ENCODE results near the gene TPPP2. TPM values are rescaled to one million over a fixed set of nuclear protein-coding genes. Genes with fewer than 3 reads are reported as not detected.

Gene TPPP2
- total RNA-seq: not detected in 2 replicates

DNA sequence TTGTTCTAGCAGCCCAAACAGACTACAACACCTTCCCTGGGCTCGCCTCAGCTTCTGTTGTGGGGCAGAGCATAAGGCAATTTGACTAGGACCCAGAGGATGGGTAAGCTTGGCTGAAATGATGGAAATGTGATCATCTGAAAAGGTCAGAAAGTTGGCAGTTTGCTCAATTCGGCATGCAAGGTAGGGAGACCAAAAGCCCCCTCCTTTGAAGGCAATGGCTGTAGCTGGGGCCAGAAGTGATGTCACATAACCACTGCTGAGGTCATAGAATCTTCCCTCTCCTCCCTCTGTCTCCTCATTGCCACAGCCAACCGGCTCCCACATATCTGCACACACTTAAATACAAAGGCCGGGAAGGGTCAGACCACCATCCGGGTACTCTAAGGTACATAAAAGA, at the start of gene TPPP2:
TPPP2 (plus strand) TSS at position 301 of the 400 bp plus-strand sequence. CDS start 365 bp downstream, outside the sequence.

DNA sequence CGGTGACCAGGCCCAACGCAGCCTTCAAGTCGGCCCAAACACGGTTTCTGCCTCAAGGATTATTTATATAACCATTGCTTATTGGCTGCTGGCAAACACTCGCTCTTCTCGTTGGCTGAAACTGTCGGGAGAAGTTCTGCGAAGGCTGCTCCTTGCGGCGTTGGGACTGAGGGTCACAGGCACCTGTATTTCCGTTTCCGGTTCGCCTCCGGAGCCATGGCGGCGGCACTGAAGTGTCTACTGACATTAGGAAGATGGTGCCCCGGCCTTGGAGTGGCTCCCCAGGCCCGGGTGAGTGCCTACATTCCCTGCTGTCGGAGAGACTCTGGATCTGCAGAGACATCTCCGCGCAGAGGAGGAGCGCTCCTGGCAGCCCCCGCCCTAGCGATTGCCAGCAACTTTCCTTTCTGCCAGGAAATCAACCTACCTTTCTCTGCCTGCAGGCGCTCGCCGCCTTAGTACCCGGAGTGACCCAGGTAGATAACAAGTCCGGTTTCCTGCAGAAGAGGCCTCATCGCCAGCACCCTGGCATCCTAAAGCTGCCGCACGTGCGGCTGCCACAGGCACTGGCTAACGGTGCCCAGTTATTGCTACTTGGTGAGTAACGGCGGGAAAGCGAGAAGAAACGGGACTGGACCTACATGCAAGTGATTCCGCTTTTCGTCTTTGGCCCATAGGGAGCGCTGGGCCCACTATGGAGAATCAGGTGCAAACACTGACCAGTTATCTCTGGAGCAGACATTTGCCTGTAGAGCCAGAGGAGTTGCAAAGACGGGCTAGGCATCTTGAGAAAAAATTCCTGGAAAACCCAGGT, 40.0 kb upstream of the TPPP2 start, which contains the start of gene METTL17:
METTL17 (plus strand) TSS at position 194 of the 814 bp plus-strand sequence; CDS start at position 217, 23 bp downstream.

DNA sequence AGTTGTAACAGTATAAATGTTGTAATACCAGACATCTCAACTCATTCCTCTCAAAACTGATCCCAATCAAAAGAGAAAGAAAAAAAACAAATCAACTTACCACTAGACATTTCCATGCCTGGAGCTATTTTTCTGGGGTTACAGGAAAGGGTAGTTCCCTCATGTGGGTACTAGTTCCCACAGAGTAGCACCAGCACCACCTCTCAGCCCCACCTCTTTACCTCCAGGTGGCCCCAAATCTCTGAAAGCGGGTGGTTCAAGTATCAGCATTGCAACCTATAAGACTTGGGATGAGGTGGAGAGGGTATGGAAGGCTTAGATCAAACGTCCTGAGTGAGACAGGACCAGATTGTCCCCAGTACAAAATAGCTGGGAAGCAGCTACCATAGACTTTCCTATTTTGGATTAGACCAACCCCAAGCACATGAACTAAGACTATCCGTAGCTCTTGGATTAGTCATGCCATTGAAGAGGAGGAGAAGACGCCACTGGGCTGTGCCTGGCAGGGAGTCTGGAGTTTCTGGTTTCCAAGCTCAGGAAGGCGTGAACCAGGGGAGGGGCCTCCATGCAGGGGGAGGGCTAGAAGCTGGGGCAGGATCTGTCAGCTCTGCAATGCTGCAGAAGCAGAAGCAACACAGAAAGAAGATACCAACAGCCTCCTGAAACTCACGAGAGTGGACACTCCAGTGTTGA, 31.2 kb upstream of the TPPP2 start, which contains the start of gene SLC39A2:
SLC39A2 (plus strand) TSS at position 620 of the 693 bp plus-strand sequence. CDS start 154 bp downstream, outside the sequence.

DNA sequence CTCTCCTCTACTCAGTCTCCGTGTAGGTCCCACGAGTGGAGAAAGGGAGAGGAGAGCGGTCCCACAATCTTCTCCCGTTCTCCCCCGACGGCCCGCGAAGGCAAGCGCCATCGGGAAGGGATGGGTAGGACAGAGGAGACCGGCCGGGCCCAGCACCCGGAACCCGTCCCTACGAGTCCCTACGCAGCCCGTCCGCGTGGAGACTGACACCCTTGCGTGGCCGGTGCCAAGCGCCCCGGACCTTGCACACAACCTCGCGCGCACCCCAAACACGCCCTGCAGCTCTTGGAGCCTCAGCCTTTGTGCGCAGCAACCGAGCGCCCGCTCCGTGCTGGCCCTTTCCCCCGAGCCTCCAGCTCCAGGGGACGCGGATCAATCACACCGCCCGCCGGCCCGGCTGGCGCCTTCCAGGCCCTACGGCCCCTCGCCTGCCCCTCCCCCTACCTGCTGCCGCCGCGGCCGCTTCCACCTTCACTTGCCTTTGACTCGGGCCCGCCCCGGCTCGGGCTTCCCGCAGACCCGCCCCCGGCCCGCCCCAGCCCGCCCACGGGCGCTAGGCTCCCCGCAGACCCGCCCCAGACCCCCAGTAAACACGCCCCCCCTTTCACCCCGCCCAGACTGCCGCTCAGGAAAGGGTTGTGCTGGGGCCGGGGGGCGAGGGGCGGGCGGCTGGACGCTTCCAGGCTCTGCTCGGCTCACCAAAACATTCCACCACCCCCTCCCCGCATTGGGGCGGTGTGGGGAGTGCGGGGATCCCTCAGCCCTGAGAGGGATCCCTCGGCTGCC, 5.2 kb upstream of the TPPP2 start, which contains the start of gene NDRG2:
NDRG2 (minus strand) TSS at position 477 of the 786 bp plus-strand sequence. CDS start 1,746 bp downstream, outside the sequence.

DNA sequence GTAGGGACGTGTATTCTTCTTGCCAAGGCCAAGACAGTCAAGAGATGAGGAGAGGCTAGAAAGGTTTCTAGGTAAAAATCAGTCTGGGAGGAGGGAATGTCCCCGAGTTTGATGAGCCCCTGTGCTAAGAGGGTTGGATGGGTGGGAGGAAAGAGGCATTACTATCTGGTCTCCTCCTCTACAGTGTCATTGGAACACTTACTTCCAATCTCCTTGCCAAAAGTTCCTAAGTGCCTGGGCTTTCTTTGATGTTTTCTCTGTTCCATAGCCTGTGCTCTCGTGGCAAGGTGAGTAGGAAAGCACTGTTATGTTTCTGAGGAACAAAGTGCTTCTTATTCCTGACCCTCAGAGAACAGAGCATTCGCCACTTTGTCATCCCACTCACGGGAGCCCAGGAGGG, 4.7 kb downstream of the TPPP2 start, which contains the start of gene RNASE13:
RNASE13 (minus strand) TSS at position 101 of the 400 bp plus-strand sequence. CDS start 519 bp downstream, outside the sequence.

DNA sequence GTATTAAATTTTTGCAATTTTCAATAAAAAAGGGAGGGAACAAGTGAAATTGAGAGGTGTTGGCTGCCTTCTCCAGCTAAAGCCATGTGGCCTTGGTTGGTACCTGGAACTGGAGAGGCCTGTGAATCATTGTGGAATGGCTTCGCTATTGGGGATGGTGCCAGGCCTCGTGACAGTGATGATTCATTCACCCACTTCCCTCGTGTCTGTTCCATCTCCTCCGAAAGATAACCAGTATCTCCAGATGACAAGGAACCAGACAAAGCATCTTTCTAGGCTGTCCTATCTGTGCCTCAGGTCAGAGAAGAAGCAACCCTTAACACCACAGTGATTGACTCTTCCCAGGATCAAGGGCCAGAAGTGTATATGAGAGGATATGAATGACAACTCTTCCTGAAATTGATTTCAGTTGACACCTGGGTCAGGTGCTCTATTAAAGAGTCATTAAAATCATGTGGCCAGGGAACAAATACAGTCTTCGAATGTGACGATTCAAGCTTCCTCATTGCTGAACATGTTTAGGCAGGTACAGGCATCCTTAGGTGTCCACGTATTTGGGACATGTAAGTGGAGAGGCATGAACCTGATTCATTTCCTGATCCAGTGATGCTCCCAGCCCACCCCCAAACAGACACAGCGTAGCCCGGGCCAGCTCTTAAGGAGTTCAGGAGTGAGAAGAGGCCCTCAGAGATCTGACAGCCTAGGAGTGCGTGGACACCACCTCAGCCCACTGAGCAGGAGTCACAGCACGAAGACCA, 11.8 kb downstream of the TPPP2 start, which contains the start of gene RNASE7:
RNASE7 (plus strand) TSS at position 687 of the 758 bp plus-strand sequence. CDS start 631 bp downstream, outside the sequence.

DNA sequence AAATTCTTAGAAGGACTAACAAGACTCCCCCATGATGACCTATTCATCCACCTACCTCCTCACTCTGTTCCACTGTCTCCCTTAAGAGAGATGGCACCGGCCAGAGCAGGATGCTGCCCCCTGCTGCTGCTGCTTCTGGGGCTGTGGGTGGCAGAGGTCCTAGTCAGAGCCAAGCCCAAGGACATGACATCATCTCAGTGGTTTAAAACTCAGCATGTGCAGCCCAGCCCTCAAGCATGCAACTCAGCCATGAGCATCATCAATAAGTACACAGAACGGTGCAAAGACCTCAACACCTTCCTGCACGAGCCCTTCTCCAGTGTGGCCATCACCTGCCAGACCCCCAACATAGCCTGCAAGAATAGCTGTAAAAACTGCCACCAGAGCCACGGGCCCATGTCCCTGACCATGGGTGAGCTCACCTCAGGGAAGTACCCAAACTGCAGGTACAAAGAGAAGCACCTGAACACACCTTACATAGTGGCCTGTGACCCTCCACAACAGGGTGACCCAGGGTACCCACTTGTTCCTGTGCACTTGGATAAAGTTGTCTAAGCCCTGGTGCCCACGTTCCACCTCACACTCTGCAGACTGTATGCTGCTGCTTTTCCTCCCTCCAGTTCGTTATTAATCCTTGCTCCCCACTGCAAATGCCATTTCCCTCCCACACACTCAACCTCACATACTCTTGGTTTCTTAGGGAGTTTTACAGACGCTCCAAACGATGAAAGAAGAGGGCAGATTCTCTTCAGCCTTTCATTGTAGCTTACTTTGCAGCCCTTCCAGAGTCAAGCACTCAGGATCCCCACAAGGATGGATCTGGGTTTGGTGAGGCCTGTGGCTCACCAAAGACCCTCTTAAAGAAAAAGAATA, 28.0 kb downstream of the TPPP2 start, which contains the start of gene RNASE8:
RNASE8 (plus strand) TSS at position 20 of the 873 bp plus-strand sequence; CDS start at position 91, 71 bp downstream.

DNA sequence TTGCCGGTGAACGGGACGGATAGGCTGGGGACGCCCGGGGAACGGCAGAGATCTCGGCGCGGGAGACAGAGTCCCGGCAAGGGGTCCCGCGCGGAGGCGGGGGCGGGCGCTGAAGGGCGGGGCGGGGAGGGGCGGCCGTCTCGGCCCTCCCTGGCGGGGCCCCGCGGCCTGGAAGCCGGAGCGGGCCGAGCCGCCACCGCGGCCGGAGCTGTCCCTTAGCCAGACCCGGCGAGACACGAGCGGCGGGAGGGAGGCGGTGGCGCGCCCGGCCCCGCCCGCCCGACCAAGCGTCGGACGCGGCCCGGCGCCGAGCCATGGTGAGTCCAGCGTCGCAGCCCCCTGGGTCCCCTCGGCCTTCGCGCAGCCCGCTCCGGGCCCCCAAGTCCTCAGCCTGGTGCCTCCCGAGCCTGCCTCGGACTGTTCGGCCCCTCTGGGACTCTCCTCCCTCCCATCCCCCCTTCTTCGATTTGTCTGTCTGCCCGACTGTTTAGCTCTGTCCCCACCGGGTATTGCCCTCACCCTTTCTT, 40.1 kb downstream of the TPPP2 start, which contains the start of gene ARHGEF40:
ARHGEF40 (plus strand) TSS at position 222 of the 527 bp plus-strand sequence; CDS start at position 315, 93 bp downstream.

Other genes starting within 250 kb of the TPPP2 start
- gene RNASE6, start 248.9 kb upstream of the TPPP2 start, total RNA-seq: not detected in 2 replicates
- 1.1 TPM in 1 of 2 replicates, not detected in the other for gene RNASE1, start 227.4 kb upstream of the TPPP2 start, total RNA-seq
- gene RNASE3, start 138.8 kb upstream of the TPPP2 start, total RNA-seq: not detected in 2 replicates
- gene RNASE2, start 74.7 kb upstream of the TPPP2 start, total RNA-seq: not detected in 2 replicates
- gene METTL17, start 40.2 kb upstream of the TPPP2 start, total RNA-seq: 37.6 and 43.8 TPM in 2 replicates
- gene SLC39A2, start 30.9 kb upstream of the TPPP2 start, total RNA-seq: 0.11 and 0.52 TPM in 2 replicates
- 0.22 and 1.7 TPM in 2 replicates for gene NDRG2, start 5.2 kb upstream of the TPPP2 start, total RNA-seq
- gene RNASE13, start 4.6 kb downstream of the TPPP2 start, total RNA-seq: not detected in 2 replicates
- gene RNASE7, start 12.1 kb downstream of the TPPP2 start, total RNA-seq: not detected in 2 replicates
- not detected in 2 replicates for gene RNASE8, start 27.6 kb downstream of the TPPP2 start, total RNA-seq
- 30.7 and 41.3 TPM in 2 replicates for gene ARHGEF40, start 40.1 kb downstream of the TPPP2 start, total RNA-seq
- gene ZNF219, start 68.4 kb downstream of the TPPP2 start, total RNA-seq: 9.2 and 10.5 TPM in 2 replicates
- gene TMEM253, start 70.8 kb downstream of the TPPP2 start, total RNA-seq: 0.32 TPM in 1 of 2 replicates, not detected in the other
- not detected in 2 replicates for gene OR5AU1, start 125.8 kb downstream of the TPPP2 start, total RNA-seq
- 479 and 643 TPM in 2 replicates for gene HNRNPC, start 239.2 kb downstream of the TPPP2 start, total RNA-seq
- gene RPGRIP1, start 249.9 kb downstream of the TPPP2 start, total RNA-seq: not detected in 2 replicates

Measured in articular chondrocyte of knee joint (primary cell).